Measurements from ENCODE around the gene P2RX5. TPM values are rescaled to one million over a fixed set of nuclear protein-coding genes. Genes with fewer than 3 reads are reported as not detected.
A peak's percentile ranks its signal among the peaks of the same experiment; 100 is the strongest.

Gene P2RX5
- total and polyA plus RNA-seq, 9 donors = 0.15 to 1.1 (median 0.61) TPM

DNA sequence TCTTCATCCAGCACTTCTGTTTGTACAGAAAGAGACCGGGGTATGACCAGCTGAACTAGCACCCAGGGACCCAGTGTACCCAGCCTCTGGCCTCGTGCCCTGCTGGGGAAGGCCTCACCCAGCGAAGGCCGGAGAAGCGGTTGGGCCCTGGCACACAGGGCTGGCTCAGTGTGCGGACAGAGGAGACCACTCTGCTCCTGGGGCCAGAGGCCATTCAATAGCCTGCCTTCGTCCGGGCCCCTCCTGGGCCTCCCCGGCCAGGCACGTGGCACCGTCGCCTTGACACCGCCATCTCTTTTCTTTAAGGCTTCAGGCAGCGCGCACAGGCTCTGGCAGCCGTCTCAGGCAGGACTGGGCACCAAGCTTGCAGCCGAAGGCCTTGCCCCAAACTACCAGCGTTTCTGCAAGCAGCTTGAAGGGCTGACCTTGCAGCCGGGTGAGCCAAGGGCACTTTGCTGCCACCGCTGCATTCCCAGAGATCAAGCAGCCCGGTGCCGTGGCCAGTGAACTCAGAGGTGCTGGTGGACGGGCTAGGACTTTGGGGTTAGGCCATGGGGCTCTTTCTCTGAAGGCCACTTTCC, 35.6 kb downstream of the P2RX5 start:
- Histone ChIP-seq H3K27me3 (no peaks in the 10 kb centered on the region), H3K9me3 (no peaks in the 10 kb centered on the region), H3K4me1 (ENCODE audit: insufficient read depth) (peaks cover 14% of the 10 kb centered on the region), H3K36me3 (no peaks in the 10 kb centered on the region), H3K4me3 (no peak overlapping the region), H3K27ac (peak overlapping the region; percentile 65 to 87)
- intact Hi-C loops (cut with DNase I) = loop anchor here in 1 of 4 donors (10.0 kb wide), 1 partner anchor 126 kb away; no protein-coding TSS in a partner anchor
- WGBS, 3 donors = 75 to 83% (median 82%) methylated on average over 20 to 23 of the region's 23 CpGs
- peak in 4 of 5 donors; percentile 45 to 71 (median 60) for DNase-seq
- TF ChIP-seq EP300 (IDR thresholded peaks at IDR 0.05) (no peak), POLR2A (IDR thresholded peaks at IDR 0.05) (no peak)
- TF ChIP-seq, protein P1, sequence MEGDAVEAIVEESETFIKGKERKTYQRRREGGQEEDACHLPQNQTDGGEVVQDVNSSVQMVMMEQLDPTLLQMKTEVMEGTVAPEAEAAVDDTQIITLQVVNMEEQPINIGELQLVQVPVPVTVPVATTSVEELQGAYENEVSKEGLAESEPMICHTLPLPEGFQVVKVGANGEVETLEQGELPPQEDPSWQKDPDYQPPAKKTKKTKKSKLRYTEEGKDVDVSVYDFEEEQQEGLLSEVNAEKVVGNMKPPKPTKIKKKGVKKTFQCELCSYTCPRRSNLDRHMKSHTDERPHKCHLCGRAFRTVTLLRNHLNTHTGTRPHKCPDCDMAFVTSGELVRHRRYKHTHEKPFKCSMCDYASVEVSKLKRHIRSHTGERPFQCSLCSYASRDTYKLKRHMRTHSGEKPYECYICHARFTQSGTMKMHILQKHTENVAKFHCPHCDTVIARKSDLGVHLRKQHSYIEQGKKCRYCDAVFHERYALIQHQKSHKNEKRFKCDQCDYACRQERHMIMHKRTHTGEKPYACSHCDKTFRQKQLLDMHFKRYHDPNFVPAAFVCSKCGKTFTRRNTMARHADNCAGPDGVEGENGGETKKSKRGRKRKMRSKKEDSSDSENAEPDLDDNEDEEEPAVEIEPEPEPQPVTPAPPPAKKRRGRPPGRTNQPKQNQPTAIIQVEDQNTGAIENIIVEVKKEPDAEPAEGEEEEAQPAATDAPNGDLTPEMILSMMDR (IDR thresholded peaks at IDR 0.05) = no peak

DNA sequence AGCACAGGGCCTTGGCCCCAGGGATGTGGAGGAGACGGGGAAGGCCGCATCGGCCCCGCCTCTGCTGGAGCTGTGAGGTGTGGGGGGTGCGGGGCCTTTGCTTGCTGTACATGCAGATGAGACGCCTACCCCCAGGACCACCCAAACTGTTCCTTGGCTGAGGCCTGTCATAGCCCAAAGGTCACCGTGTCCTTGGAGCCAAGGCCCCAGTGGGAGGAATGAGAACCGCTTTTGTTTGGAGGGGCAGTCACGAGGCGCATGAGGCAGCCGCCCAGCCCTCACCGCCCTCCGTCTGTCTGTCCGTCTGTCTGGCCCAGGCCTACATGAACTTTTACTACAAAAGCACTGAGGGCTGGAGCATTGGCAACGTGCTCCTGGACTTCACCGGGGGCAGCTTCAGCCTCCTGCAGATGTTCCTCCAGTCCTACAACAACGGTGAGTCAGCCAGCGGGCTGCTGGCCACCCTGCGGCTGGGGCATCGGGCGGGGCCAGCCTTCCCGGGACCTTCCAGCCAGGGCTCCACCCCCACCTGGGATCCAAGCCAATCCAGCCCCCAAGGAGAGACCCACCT, 36.3 kb downstream of the P2RX5 start:
- TF ChIP-seq, protein P1 (IDR thresholded peaks at IDR 0.05) = peak in 2 of 3 donors; percentile 41 to 48
- TF ChIP-seq POLR2A (IDR thresholded peaks at IDR 0.05) = no peak
- peak; percentile 80 to 92 (median 88) for DNase-seq
- H3K4me3 ChIP-seq = no peak overlapping the region

DNA sequence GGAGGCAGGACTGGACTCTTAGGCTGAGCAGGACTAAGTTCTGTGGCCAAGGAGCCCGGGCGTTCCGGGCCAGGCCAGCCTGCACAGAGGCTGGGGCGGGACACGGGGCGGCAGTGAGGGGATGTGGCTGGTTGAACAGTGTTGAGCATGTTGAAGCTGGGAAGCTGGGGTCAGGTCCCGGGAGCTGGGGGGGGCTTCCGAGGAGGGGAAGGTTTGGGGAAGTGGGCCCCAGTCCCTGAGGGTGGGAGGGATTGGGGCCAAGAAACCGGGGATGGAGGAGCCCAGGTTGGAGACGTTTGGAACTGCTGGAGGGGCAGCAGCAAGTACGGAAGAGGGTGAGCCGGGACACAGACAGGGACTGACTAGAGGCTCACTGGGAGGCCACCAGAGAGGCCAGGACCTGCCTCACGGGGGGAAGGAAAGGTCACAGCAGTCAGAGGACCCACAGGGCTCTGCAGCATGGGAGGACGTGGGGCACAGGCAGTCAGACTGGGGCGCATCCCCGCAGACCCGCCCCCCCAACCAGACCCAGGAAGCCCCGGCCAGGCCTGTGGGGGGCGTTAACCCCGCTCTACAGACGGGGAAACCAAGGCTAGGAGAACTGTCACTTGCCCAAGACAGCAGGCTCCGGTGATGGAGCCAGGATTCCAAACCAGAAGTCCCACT, 37.0 kb downstream of the P2RX5 start:
- DNase-seq = peak in 4 of 5 donors; percentile 35 to 62 (median 49)
- H3K27ac ChIP-seq = peak overlapping the region; percentile 65 to 87
- no peaks in the 10 kb centered on the region for H3K27me3 ChIP-seq
- H3K36me3 ChIP-seq = no peaks in the 10 kb centered on the region
- 27 to 32% (median 28%) methylated on average over 20 to 22 of the region's 22 CpGs for WGBS, 3 donors
- TF ChIP-seq, protein P1 (IDR thresholded peaks at IDR 0.05) = no peak
- TF ChIP-seq POLR2A (IDR thresholded peaks at IDR 0.05) (no peak), EP300 (IDR thresholded peaks at IDR 0.05) (no peak)
- intact Hi-C loops (cut with DNase I) = no loop called here
- peaks cover 14% of the 10 kb centered on the region for H3K4me1 ChIP-seq (ENCODE audit: insufficient read depth)
- H3K9me3 ChIP-seq = no peaks in the 10 kb centered on the region
- no peak overlapping the region for H3K4me3 ChIP-seq

More for the DNA sequence above, 36.3 kb downstream of the P2RX5 start:
- Histone ChIP-seq H3K27ac (peak overlapping the region; percentile 65 to 87), H3K4me1 (ENCODE audit: insufficient read depth) (peaks cover 14% of the 10 kb centered on the region), H3K36me3 (no peaks in the 10 kb centered on the region), H3K27me3 (no peaks in the 10 kb centered on the region), H3K9me3 (no peaks in the 10 kb centered on the region)
- WGBS, 3 donors = 5 to 20% (median 12%) methylated on average over 22 of the region's 22 CpGs
- intact Hi-C loops (cut with DNase I) = loop anchor here in 1 of 4 donors (10.0 kb wide), 1 partner anchor 125 kb away; no protein-coding TSS in a partner anchor

DNA sequence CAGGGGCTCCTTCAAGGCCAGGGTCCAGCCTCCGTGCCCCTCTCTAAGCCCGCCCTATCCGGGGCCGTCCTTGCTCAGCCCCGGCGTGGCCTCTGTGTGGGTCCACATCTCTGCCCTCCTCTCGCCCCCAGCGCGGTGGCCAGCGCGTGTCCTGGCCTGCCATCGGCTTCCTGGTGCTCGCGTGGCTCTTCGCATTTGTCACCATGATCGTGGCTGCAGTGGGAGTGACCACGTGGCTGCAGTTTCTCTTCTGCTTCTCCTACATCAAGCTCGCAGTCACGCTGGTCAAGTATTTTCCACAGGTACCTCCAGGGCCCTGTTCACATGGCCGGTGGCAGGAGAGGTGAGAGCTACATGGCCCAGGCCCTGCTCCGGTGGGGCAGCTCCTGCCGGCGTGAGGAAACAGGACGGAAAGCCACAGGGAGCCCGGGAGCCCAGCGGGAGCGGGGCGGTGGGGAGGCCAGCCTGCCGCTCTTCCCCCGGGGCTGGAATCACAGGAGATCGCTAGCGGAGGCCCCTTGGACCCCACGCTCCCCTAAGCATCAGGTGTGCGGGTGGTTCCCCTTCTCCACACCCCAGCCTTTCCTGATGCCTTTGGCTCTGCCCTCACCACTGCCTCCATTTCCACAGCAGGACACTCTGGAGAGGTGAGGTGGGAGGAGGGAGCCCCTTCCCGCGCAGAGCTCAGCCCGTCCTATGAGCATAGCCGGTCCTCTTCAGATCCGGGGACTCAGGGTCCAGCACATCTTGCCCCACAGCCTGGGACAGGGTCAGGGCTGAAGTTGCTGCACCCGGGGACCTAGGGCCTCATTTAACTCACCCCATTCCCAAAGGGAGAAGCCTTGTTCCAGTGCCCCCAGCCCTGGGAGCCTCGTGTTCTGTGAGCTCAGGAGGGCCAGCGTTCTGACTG, 37.8 kb downstream of the P2RX5 start:
- intact Hi-C loops (cut with DNase I) = no loop called here
- Histone ChIP-seq H3K27me3 (no peaks in the 10 kb centered on the region), H3K4me1 (ENCODE audit: insufficient read depth) (peaks cover 14% of the 10 kb centered on the region), H3K27ac (peak overlapping the region; percentile 65 to 87), H3K4me3 (no peak overlapping the region), H3K36me3 (no peaks in the 10 kb centered on the region), H3K9me3 (no peaks in the 10 kb centered on the region)
- WGBS, 3 donors = 69 to 84% (median 77%) methylated on average over 40 to 42 of the region's 42 CpGs
- DNase-seq = no peak
- TF ChIP-seq, protein P1 (IDR thresholded peaks at IDR 0.05) = no peak

Data from ovary (tissue), 9 donors.